Loucy (cell line): ENCODE data around the gene FEZ2.

Experiments used
- EZH2phosphoT487 ChIP-seq: fragments of 200-600 bp; IDR thresholded peaks from 2 replicates; pipeline ENCODE4 v1.6.1; 2018; ENCODE audit warnings: antibody characterized with exemption, mild to moderate bottlenecking, moderate library complexity, borderline replicate concordance
- TF ChIP-seq, protein P1 (sequence below): fragments of 200-600 bp; sonication (generic); conservative IDR thresholded peaks from 2 replicates; pipeline ENCODE4 v1.5.1; 2014; ENCODE audit warnings: mild to moderate bottlenecking, antibody characterized with exemption, low read length

DNA sequence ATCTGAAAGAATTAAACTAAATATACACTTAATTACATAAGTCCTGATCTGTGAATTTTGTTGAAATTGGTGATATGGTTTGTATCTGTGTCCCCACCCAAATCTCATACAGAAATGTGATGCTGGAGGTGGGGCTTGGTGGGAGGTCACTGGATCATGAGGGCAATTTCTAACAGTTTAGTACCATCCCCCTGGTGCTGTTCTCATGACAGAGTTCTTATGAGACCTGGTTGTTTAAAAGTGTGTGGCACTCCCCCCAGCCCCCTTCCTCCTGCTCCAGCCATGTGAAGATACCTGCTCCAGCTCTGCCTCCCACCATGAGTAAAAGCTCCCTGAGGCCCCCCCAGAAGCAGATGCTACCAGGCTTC lies 18.7 kb downstream of the FEZ2 start:
- TF ChIP-seq, protein P1, sequence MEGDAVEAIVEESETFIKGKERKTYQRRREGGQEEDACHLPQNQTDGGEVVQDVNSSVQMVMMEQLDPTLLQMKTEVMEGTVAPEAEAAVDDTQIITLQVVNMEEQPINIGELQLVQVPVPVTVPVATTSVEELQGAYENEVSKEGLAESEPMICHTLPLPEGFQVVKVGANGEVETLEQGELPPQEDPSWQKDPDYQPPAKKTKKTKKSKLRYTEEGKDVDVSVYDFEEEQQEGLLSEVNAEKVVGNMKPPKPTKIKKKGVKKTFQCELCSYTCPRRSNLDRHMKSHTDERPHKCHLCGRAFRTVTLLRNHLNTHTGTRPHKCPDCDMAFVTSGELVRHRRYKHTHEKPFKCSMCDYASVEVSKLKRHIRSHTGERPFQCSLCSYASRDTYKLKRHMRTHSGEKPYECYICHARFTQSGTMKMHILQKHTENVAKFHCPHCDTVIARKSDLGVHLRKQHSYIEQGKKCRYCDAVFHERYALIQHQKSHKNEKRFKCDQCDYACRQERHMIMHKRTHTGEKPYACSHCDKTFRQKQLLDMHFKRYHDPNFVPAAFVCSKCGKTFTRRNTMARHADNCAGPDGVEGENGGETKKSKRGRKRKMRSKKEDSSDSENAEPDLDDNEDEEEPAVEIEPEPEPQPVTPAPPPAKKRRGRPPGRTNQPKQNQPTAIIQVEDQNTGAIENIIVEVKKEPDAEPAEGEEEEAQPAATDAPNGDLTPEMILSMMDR, result no peak
- TF ChIP-seq EZH2phosphoT487, result no peak
